ENCODE data around the gene HSP90B1. TPM values are rescaled to one million over a fixed set of nuclear protein-coding genes. Genes with fewer than 3 reads are reported as not detected.

The HSP90B1 gene
- total RNA-seq, 3 donors from 2014 or later (not counting 1 experiment from before 2014, with no cell fraction given): 282 to 390 (median 389) TPM

DNA sequence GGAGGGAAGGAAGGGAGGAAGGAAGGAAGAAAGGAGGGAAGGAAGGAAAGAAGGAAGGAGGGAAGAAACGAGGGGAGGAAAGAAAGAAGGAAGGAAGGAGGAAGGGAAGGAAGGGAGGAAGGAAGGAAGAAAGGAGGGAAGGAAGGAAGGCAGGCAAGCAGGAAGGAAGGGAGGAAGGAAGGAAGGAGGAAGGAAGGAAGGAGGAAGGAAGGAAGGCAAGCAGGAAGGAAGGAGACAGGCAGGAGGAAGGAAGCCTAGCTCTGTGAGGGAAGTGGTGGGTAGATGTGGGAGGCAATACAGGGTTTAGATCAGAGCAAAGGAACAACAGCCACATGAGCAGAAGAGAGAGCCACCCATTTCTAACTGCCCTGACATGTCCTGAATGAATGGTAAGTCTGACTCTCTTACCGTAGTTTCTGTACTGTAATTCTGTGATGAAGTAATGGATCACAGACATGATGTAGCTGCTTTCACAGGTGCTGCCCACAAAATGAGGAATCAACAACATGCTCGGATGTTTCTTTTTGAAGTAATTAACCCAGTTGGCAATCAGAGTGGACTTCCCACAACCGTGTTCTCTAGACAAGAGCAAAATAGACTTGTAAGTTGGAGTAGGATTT, 24.4 kb upstream of the HSP90B1 start:
- TF ChIP-seq, protein P1, sequence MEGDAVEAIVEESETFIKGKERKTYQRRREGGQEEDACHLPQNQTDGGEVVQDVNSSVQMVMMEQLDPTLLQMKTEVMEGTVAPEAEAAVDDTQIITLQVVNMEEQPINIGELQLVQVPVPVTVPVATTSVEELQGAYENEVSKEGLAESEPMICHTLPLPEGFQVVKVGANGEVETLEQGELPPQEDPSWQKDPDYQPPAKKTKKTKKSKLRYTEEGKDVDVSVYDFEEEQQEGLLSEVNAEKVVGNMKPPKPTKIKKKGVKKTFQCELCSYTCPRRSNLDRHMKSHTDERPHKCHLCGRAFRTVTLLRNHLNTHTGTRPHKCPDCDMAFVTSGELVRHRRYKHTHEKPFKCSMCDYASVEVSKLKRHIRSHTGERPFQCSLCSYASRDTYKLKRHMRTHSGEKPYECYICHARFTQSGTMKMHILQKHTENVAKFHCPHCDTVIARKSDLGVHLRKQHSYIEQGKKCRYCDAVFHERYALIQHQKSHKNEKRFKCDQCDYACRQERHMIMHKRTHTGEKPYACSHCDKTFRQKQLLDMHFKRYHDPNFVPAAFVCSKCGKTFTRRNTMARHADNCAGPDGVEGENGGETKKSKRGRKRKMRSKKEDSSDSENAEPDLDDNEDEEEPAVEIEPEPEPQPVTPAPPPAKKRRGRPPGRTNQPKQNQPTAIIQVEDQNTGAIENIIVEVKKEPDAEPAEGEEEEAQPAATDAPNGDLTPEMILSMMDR (IDR thresholded peaks at IDR 0.05): no peak
- Histone ChIP-seq H3K4me3 (ENCODE audit: low read length) (no peak overlapping the region), H3K4me1 (ENCODE audit: control insufficient read depth, insufficient read depth, low read length) (no peaks in the 10 kb centered on the region), H3K36me3 (ENCODE audit: control insufficient read depth, insufficient read depth, low read length) (no peaks in the 10 kb centered on the region), H3K27me3 (ENCODE audit: control insufficient read depth, insufficient read depth, low read length) (no peaks in the 10 kb centered on the region), H3K27ac (ENCODE audit: low read length) (no peak overlapping the region), H3K9me3 (ENCODE audit: control insufficient read depth, insufficient read depth, low read length) (no peaks in the 10 kb centered on the region)
- Mint-ChIP-seq H3K9me3 (no peaks in the 10 kb centered on the region), H3K27ac (no peak overlapping the region), H3K36me3 (no peaks in the 10 kb centered on the region), H3K27me3 (ENCODE audit: low read depth in 2 of 2) (peaks cover 8 to 19% of the 10 kb centered on the region in 2 donors), H3K4me1 (peaks cover 0 to 5% of the 10 kb centered on the region in 2 donors), H3K4me3 (no peak overlapping the region)
- peak in 1 of 2 donors; percentile 20 for DNase-seq
- 71% methylated on average over 4 of the region's 4 CpGs for WGBS (ENCODE audit: insufficient coverage)
- intact Hi-C loops (cut with micrococcal nuclease): no loop called here
- ATAC-seq: no peak

DNA sequence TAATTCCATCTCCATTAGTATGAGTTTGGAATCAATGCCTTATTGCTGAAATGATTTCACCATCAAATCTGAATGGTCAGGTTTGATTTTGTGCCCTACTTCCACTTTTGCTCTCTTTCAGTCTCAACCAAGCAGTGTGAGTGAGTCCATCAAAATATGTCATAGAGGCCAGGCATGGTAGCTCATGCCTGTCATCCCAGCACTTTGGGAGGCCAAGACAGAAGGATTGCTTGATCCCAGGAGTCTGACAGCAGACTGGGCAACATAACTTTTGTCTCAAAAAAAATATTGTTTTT, 22.0 kb upstream of the HSP90B1 start:
- H3K36me3 ChIP-seq (ENCODE audit: control insufficient read depth, insufficient read depth, low read length): no peaks in the 10 kb centered on the region
- H3K4me1 Mint-ChIP-seq: peaks cover 0 to 5% of the 10 kb centered on the region in 2 donors
- H3K4me1 ChIP-seq (ENCODE audit: control insufficient read depth, insufficient read depth, low read length): no peaks in the 10 kb centered on the region
- no peak overlapping the region for H3K27ac Mint-ChIP-seq
- H3K36me3 Mint-ChIP-seq: no peaks in the 10 kb centered on the region
- peaks cover 8 to 28% of the 10 kb centered on the region in 2 donors for H3K27me3 Mint-ChIP-seq (ENCODE audit: low read depth in 2 of 2)
- H3K4me3 Mint-ChIP-seq: no peak overlapping the region
- no peaks in the 10 kb centered on the region for H3K27me3 ChIP-seq (ENCODE audit: control insufficient read depth, insufficient read depth, low read length)
- TF ChIP-seq, protein P1 (IDR thresholded peaks at IDR 0.05): no peak
- DNase-seq (no peak), ATAC-seq (no peak)
- no peaks in the 10 kb centered on the region for H3K9me3 Mint-ChIP-seq
- intact Hi-C loops (cut with micrococcal nuclease): no loop called here
- H3K4me3 ChIP-seq (ENCODE audit: low read length): no peak overlapping the region
- H3K27ac ChIP-seq (ENCODE audit: low read length): no peak overlapping the region
- H3K9me3 ChIP-seq (ENCODE audit: control insufficient read depth, insufficient read depth, low read length): no peaks in the 10 kb centered on the region

DNA sequence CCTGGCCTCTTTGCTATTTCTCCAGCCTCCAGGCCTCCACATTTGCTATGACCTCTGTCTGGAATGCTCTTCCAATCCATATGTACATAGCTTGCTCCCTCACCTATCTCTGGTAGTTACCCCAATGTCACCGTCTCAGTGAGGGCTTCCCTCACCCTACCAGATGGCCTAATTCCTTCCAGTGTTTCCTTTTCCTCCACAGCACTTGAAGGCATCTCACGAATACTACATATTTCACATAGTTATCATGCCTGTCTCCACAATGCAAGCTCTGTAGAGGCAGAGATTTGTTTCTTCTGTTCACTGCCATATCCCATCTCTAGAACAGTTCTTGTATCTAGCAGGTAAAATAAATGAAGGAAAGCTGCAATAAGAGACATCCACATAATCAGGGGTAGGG, 21.3 kb upstream of the HSP90B1 start:
- Histone ChIP-seq H3K27me3 (ENCODE audit: control insufficient read depth, insufficient read depth, low read length) (no peaks in the 10 kb centered on the region), H3K4me3 (ENCODE audit: low read length) (no peak overlapping the region), H3K4me1 (ENCODE audit: control insufficient read depth, insufficient read depth, low read length) (no peaks in the 10 kb centered on the region), H3K36me3 (ENCODE audit: control insufficient read depth, insufficient read depth, low read length) (no peaks in the 10 kb centered on the region), H3K27ac (ENCODE audit: low read length) (no peak overlapping the region), H3K9me3 (ENCODE audit: control insufficient read depth, insufficient read depth, low read length) (no peaks in the 10 kb centered on the region)
- WGBS (ENCODE audit: insufficient coverage): 87% methylated on average over 2 of the region's 2 CpGs
- no peak overlapping the region for H3K4me3 Mint-ChIP-seq
- H3K4me1 Mint-ChIP-seq: peaks cover 0 to 5% of the 10 kb centered on the region in 2 donors
- TF ChIP-seq, protein P1 (IDR thresholded peaks at IDR 0.05): no peak
- no peaks in the 10 kb centered on the region for H3K36me3 Mint-ChIP-seq
- ATAC-seq (no peak), DNase-seq (no peak)
- H3K27ac Mint-ChIP-seq: no peak overlapping the region
- intact Hi-C loops (cut with micrococcal nuclease): no loop called here
- peaks cover 8 to 28% of the 10 kb centered on the region in 2 donors for H3K27me3 Mint-ChIP-seq (ENCODE audit: low read depth in 2 of 2)
- H3K9me3 Mint-ChIP-seq: no peaks in the 10 kb centered on the region

DNA sequence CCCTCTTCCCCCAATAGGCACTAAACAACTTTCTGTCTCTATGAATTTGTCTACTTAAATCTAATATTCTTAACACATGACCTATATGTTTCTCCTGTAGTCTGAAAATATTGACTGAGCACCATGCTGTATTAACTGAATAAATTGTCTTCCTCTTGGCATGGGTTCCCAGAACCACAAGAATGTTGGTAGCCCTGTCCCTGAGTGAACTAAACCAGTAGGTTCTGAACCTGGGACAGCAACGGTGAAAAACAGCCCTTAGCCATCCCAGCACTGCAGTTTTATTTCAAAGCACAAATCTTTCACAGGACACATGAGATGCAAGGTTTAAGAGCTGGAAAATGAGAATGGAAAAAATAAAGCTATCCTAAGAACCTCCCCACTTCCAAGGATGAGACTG, 20.4 kb upstream of the HSP90B1 start:
- Mint-ChIP-seq H3K27me3 (ENCODE audit: low read depth in 2 of 2) (peaks cover 6 to 28% of the 10 kb centered on the region in 2 donors), H3K4me3 (no peak overlapping the region), H3K4me1 (peaks cover 0 to 5% of the 10 kb centered on the region in 2 donors), H3K36me3 (no peaks in the 10 kb centered on the region), H3K9me3 (no peaks in the 10 kb centered on the region), H3K27ac (no peak overlapping the region)
- no peak for DNase-seq
- no peaks in the 10 kb centered on the region for H3K36me3 ChIP-seq (ENCODE audit: control insufficient read depth, insufficient read depth, low read length)
- H3K4me1 ChIP-seq (ENCODE audit: control insufficient read depth, insufficient read depth, low read length): no peaks in the 10 kb centered on the region
- intact Hi-C loops (cut with micrococcal nuclease): no loop called here
- no peaks in the 10 kb centered on the region for H3K9me3 ChIP-seq (ENCODE audit: control insufficient read depth, insufficient read depth, low read length)
- TF ChIP-seq, protein P1 (IDR thresholded peaks at IDR 0.05): no peak
- ATAC-seq: no peak
- no peaks in the 10 kb centered on the region for H3K27me3 ChIP-seq (ENCODE audit: control insufficient read depth, insufficient read depth, low read length)
- H3K4me3 ChIP-seq (ENCODE audit: low read length): no peak overlapping the region
- WGBS (ENCODE audit: insufficient coverage): no CpG with 5 or more reads among the region's 1 CpG
- H3K27ac ChIP-seq (ENCODE audit: low read length): no peak overlapping the region
